Kidney capillary endothelial cell (primary cell): ENCODE measurements around the gene SRSF9.
"Not testable (repeated sequence)": the region's sequence is repeated elsewhere in the genome, so short reads cannot be mapped to it uniquely, and the experiment has no call there.

Source experiments
- DNase-seq: peaks from one replicate; pipeline ENCODE4 v3.0.0-alpha.2; 2018; ENCODE audit warnings: low spot score

SRSF9 gene

GRCh38 chr12:120447992-120448391, 21.6 kb downstream of the SRSF9 start:
- DNase-seq: no peak

- not testable (repeated sequence) for DNase-seq
These were observed 22.7 kb downstream of the SRSF9 start for GRCh38 chr12:120446844-120447178.

GRCh38 chr12:120445911-120446843, 23.4 kb downstream of the SRSF9 start, which contains the start of the genes GATC and TRIAP1:
GATC (plus strand) TSS chr12:120446444; CDS start chr12:120446481, 37 bp downstream.
TRIAP1 (minus strand) TSS chr12:120446384; CDS start chr12:120446372, 12 bp downstream.
- DNase-seq: peak; percentile 84

- DNase-seq: no peak
These were observed 24.9 kb downstream of the SRSF9 start for GRCh38 chr12:120444676-120445075.

- DNase-seq: peak; percentile 54
These were observed 29.8 kb downstream of the SRSF9 start for GRCh38 chr12:120439646-120440247.

- no peak for DNase-seq
These were observed 30.9 kb downstream of the SRSF9 start for GRCh38 chr12:120438495-120439198.

- peak; percentile 97 for DNase-seq
These were observed 31.6 kb downstream of the SRSF9 start, which contains the start of gene COX6A1 for GRCh38 chr12:120437735-120438494. COX6A1 (plus strand) TSS chr12:120438113; CDS start chr12:120438127, 14 bp downstream.

GRCh38 chr12:120432772-120433525, 36.6 kb downstream of the SRSF9 start:
- no peak for DNase-seq

- DNase-seq: no peak
These were observed 40.2 kb downstream of the SRSF9 start for GRCh38 chr12:120429368-120429767.

GRCh38 chr12:120428597-120429229, 40.8 kb downstream of the SRSF9 start:
- DNase-seq: no peak

- no peak for DNase-seq
These were observed 43.8 kb downstream of the SRSF9 start for GRCh38 chr12:120425797-120426196.

GRCh38 chr12:120422892-120423456, 46.6 kb downstream of the SRSF9 start:
- no peak for DNase-seq

- no peak for DNase-seq
These were observed 47.8 kb downstream of the SRSF9 start for GRCh38 chr12:120421701-120422100.

GRCh38 chr12:120417917-120418580, 51.5 kb downstream of the SRSF9 start:
- DNase-seq: no peak

- no peak for DNase-seq
These were observed 52.9 kb downstream of the SRSF9 start for GRCh38 chr12:120416490-120417216.

GRCh38 chr12:120413901-120414695, 55.5 kb downstream of the SRSF9 start:
- no peak for DNase-seq

GRCh38 chr12:120412421-120412820, 57.1 kb downstream of the SRSF9 start:
- no peak for DNase-seq
